Body of pancreas (tissue), 4 donors: ENCODE measurements around the gene EED. TPM values are rescaled to one million over a fixed set of nuclear protein-coding genes. Genes with fewer than 3 reads are reported as not detected.

Source experiments
- ATAC-seq: fragments of 150-250 bp; one replicate; pipeline ENCODE4 v1.9.1; 2016
- DNase-seq, 4 donors: peaks; one replicate each; pipeline ENCODE4 v3.0.0-alpha.2; 2019
- H3K27ac ChIP-seq, 4 donors: fragments of 200-600 bp; sonication (generic); 1 replicate in 3 of 4; 2 replicates in 1 of 4; pipeline versions ENCODE4 v1.5.1 to v1.6.1; 2016 to 2019; ENCODE audit warnings: mild to moderate bottlenecking in 1 of 4, mixed read lengths in 1 of 4, moderate library complexity in 1 of 4
- H3K27me3 ChIP-seq, 2 donors: fragments of 200-600 bp; sonication (generic); one replicate each; pipeline ENCODE4 v1.6.0; 2016; ENCODE audit warnings: mild to moderate bottlenecking in 1 of 2
- H3K36me3 ChIP-seq, 2 donors: fragments of 200-600 bp; sonication (generic); replicated peaks in 1 of 2; 2 replicates each; pipeline ENCODE4 v1.5.1; 2016; ENCODE audit warnings: low read depth in 2 of 2; ENCODE audit not compliant: insufficient read depth in 1 of 2
- H3K4me1 ChIP-seq: fragments of 200-600 bp; sonication (generic); one replicate; pipeline ENCODE4 v1.6.0; 2016
- H3K4me3 ChIP-seq, 2 donors: fragments of 200-600 bp; sonication (generic); 1 replicate in 1 of 2; 2 replicates in 1 of 2; pipeline ENCODE4 v1.5.1; 2016 to 2019
- H3K9me3 ChIP-seq, 3 donors: fragments of 200-600 bp; sonication (generic); 1 replicate in 2 of 3; 2 replicates in 1 of 3; pipeline ENCODE4 v1.5.1; 2016
- WGBS, 2 donors: methylation state at CpG; one replicate each; pipeline ENCODE4 v1.1.5; 2017; 5-methylcytosine and 5-hydroxymethylcytosine counted together
- intact Hi-C: fragments of 100-400 bp; cut with DNase I; formaldehyde crosslinking; loops from one replicate; pipeline ENCODE4 v1.15.1; 2023
- small RNA-seq: library from RNA; depleted of rRNA; stranded (forward); fragments of <200 nt; gene quantifications from one replicate; pipeline ENCODE3, GENCODE V24; 2016
- total RNA-seq, 2 donors: library from RNA; depleted of rRNA; stranded (reverse); fragments of >200 nt; gene quantifications; one replicate each; pipeline ENCODE4 v1.1.0, GENCODE V29; 2016
- TF ChIP-seq, protein P1 (sequence below), 7 experiments: fragments of 450-650 bp in 4 of 7; fragments of 200-600 bp in 3 of 7; sonication (generic) in 3 of 7; IDR thresholded peaks; one replicate each; pipeline ENCODE4 v1.5.1; 2016 to 2019; ENCODE audit warnings: antibody characterized with exemption in 7 of 7

Gene EED
- total RNA-seq, 2 donors from 2014 or later: 14.5 to 20.1 TPM

DNA sequence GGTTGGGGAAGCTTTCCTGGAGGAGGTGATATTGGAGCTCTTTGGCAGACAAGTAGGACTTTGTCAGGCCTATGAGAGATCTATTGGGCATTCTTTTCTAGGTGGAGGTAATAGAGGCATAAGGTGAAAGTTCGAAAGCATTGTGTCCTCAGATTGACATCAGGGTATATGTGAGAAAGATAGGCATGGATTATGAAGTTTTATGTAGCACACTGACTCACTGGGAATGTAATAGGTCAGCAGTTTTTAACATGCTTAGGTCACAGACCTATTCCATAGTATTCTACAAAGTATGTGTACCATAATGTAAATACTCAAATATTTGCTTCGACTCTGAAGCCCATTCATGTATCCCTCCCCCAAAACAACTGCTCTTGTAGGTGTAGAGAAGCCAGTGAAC is 69.2 kb downstream of the EED start:
- intact Hi-C loops: no loop called here
- DNase-seq: no peak
- TF ChIP-seq, protein P1, sequence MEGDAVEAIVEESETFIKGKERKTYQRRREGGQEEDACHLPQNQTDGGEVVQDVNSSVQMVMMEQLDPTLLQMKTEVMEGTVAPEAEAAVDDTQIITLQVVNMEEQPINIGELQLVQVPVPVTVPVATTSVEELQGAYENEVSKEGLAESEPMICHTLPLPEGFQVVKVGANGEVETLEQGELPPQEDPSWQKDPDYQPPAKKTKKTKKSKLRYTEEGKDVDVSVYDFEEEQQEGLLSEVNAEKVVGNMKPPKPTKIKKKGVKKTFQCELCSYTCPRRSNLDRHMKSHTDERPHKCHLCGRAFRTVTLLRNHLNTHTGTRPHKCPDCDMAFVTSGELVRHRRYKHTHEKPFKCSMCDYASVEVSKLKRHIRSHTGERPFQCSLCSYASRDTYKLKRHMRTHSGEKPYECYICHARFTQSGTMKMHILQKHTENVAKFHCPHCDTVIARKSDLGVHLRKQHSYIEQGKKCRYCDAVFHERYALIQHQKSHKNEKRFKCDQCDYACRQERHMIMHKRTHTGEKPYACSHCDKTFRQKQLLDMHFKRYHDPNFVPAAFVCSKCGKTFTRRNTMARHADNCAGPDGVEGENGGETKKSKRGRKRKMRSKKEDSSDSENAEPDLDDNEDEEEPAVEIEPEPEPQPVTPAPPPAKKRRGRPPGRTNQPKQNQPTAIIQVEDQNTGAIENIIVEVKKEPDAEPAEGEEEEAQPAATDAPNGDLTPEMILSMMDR (IDR thresholded peaks at IDR 0.05): no peak
- H3K4me3 ChIP-seq: no peak overlapping the region
- H3K27ac ChIP-seq: no peak overlapping the region
- H3K9me3 ChIP-seq: no peaks in the 10 kb centered on the region
- no peaks in the 10 kb centered on the region for H3K36me3 ChIP-seq
- no peaks in the 10 kb centered on the region for H3K27me3 ChIP-seq
- 86 to 94% methylated on average over 2 of the region's 2 CpGs for WGBS, 2 donors
- no peaks in the 10 kb centered on the region for H3K4me1 ChIP-seq
- no peak for ATAC-seq

DNA sequence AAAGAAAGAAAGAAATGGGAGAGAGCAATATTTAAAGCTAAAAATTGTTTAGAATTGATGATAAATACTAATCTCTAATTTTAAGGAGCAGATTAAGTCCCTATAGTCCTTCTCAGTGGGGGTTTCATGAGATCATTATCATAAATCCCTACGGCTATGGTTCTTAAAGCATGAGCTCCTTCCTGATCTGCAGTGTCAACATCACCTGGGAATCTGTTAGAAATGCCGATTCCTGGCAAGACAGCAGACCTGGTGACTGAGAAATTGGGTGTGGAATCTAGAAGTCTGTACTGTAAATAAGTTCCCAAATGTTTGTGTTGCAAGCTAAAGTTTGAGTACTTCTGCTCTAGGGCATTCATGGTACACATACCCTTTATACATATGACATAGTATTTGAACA is 70.1 kb downstream of the EED start:
- H3K27ac ChIP-seq: no peak overlapping the region
- no peaks in the 10 kb centered on the region for H3K4me1 ChIP-seq
- TF ChIP-seq, protein P1 (IDR thresholded peaks at IDR 0.05): no peak
- DNase-seq (no peak), ATAC-seq (no peak)
- 76 to 83% methylated on average over 2 of the region's 2 CpGs for WGBS, 2 donors
- H3K4me3 ChIP-seq: no peak overlapping the region
- no peaks in the 10 kb centered on the region for H3K9me3 ChIP-seq
- intact Hi-C loops: no loop called here
- no peaks in the 10 kb centered on the region for H3K27me3 ChIP-seq
- H3K36me3 ChIP-seq: no peaks in the 10 kb centered on the region

Small RNA genes within 50 kb of the gene (small RNA-seq; reads per million reads assigned to genes)
- gene RF00017 (not detected), gene RN7SL225P (not detected)

Other genes starting within 250 kb of the EED start
- 100 to 1,000 TPM in 1 of 2 donors, 10 to 100 TPM in 1; 97.8 to 132 TPM for gene PICALM, start 175.7 kb upstream of the EED start, total RNA-seq
- gene HIKESHI, start 57.5 kb downstream of the EED start, total RNA-seq: 10 to 100 TPM in 1 of 2 donors, 1 to 10 TPM in 1; 9.2 to 18.9 TPM
- gene CCDC81, start 130.1 kb downstream of the EED start, total RNA-seq: under 1 TPM in 1 of 2 donors, not detected in 1; 0.52 TPM